COR-L47 (cell line): ENCODE measurements around the gene STEAP3.
"Not testable (repeated sequence)": the region's sequence is repeated elsewhere in the genome, so short reads cannot be mapped to it uniquely, and the experiment has no call there.

Source experiments
- DNase-seq: peaks from one replicate; lab custom pipeline; 2025; lab: John Stamatoyannopoulos, UW

The STEAP3 gene

GRCh38 chr2:119264781-119265692, 41.4 kb downstream of the STEAP3 start:
- DNase-seq = peak; percentile 53

GRCh38 chr2:119265693-119266066, 42.0 kb downstream of the STEAP3 start:
- no peak for DNase-seq

- DNase-seq = no peak
Observed at GRCh38 chr2:119266091-119266589, 42.5 kb downstream of the STEAP3 start.

GRCh38 chr2:119267604-119268003, 44.0 kb downstream of the STEAP3 start:
- DNase-seq = no peak

- DNase-seq = no peak
Observed at GRCh38 chr2:119276864-119277263, 53.2 kb downstream of the STEAP3 start.

GRCh38 chr2:119278385-119278784, 54.8 kb downstream of the STEAP3 start:
- DNase-seq = not testable (repeated sequence)

GRCh38 chr2:119278946-119279345, 55.3 kb downstream of the STEAP3 start:
- DNase-seq = no peak

- DNase-seq = no peak
Observed at GRCh38 chr2:119279666-119280065, 56.0 kb downstream of the STEAP3 start.

- no peak for DNase-seq
Observed at GRCh38 chr2:119280680-119281079, 57.0 kb downstream of the STEAP3 start.

GRCh38 chr2:119282146-119282995, 58.7 kb downstream of the STEAP3 start:
- no peak for DNase-seq

GRCh38 chr2:119282996-119283511, 59.4 kb downstream of the STEAP3 start:
- peak; percentile 0 for DNase-seq

GRCh38 chr2:119283873-119284331, 60.3 kb downstream of the STEAP3 start:
- DNase-seq = no peak

GRCh38 chr2:119286661-119287060, 63.0 kb downstream of the STEAP3 start:
- no peak for DNase-seq

GRCh38 chr2:119288576-119288975, 64.9 kb downstream of the STEAP3 start:
- DNase-seq = no peak

GRCh38 chr2:119289093-119289492, 65.5 kb downstream of the STEAP3 start:
- no peak for DNase-seq

- no peak for DNase-seq
Observed at GRCh38 chr2:119289642-119290041, 66.0 kb downstream of the STEAP3 start.

- DNase-seq = peak; percentile 59
Observed at GRCh38 chr2:119290859-119291587, 67.4 kb downstream of the STEAP3 start.

GRCh38 chr2:119291588-119292167, 68.0 kb downstream of the STEAP3 start:
- DNase-seq = no peak

GRCh38 chr2:119292226-119292625, 68.6 kb downstream of the STEAP3 start:
- no peak for DNase-seq

- DNase-seq = no peak
Observed at GRCh38 chr2:119293254-119293653, 69.6 kb downstream of the STEAP3 start.

GRCh38 chr2:119293900-119294299, 70.3 kb downstream of the STEAP3 start:
- DNase-seq = no peak
